T47D (cell line): ENCODE results near the gene TPCN2.

Source experiments
- DNase-seq, 2 experiments: peaks; one replicate each; pipeline versions ENCODE4 v3.0.0 to v3.0.0-alpha.2; 2011 to 2012; ENCODE audit warnings: low read depth in 1 of 2, low spot score in 1 of 2
- JUND ChIP-seq: IDR thresholded peaks from 2 replicates; pipeline ENCODE4 v1.6.1; 2012; ENCODE audit warnings: low read depth
- in situ Hi-C: cut with HindIII; loops from 2 replicates; pipeline ENCODE4 v1.10.0; 2016; ENCODE audit warnings: low sequenced_read_pairs, low pct_unique_long_range_greater_than_20kb

Gene TPCN2

GRCh38 chr11:69058511-69059270 is 10.0 kb downstream of the TPCN2 start:
- TF ChIP-seq JUND: no peak
- in situ Hi-C loops: no loop called here
- DNase-seq: no peak

- no peak for TF ChIP-seq JUND
- no peak for DNase-seq
- in situ Hi-C loops: no loop called here
Observed at GRCh38 chr11:69059429-69059828, 10.7 kb downstream of the TPCN2 start.

- no peak for DNase-seq
- in situ Hi-C loops: no loop called here
- TF ChIP-seq JUND: no peak
Observed at GRCh38 chr11:69059985-69060384, 11.3 kb downstream of the TPCN2 start.

- no peak for DNase-seq
- in situ Hi-C loops: no loop called here
- no peak for TF ChIP-seq JUND
Observed at GRCh38 chr11:69060806-69061712, 12.3 kb downstream of the TPCN2 start.

GRCh38 chr11:69061713-69062053 is 13.0 kb downstream of the TPCN2 start:
- TF ChIP-seq JUND: no peak
- no peak for DNase-seq
- in situ Hi-C loops: no loop called here

GRCh38 chr11:69062169-69062855 is 13.6 kb downstream of the TPCN2 start:
- no peak for TF ChIP-seq JUND
- DNase-seq: no peak
- in situ Hi-C loops: no loop called here

- TF ChIP-seq JUND: no peak
- no peak for DNase-seq
- in situ Hi-C loops: no loop called here
Observed at GRCh38 chr11:69062873-69063651, 14.3 kb downstream of the TPCN2 start.

- DNase-seq: no peak
- in situ Hi-C loops: no loop called here
- TF ChIP-seq JUND: no peak
Observed at GRCh38 chr11:69063652-69064260, 15.0 kb downstream of the TPCN2 start.

- in situ Hi-C loops: no loop called here
- DNase-seq: no peak
- no peak for TF ChIP-seq JUND
Observed at GRCh38 chr11:69064394-69064957, 15.7 kb downstream of the TPCN2 start.

GRCh38 chr11:69065147-69065710 is 16.5 kb downstream of the TPCN2 start:
- TF ChIP-seq JUND: no peak
- in situ Hi-C loops: no loop called here
- DNase-seq: no peak
